NCI-H146 (cell line): ENCODE data around the gene FRMPD1.

Experiments used
- DNase-seq: peaks from one replicate; lab custom pipeline; 2025; lab: John Stamatoyannopoulos, UW

Gene FRMPD1

GRCh38 chr9:37635808-37636207 is 14.9 kb upstream of the FRMPD1 start:
- no peak for DNase-seq

GRCh38 chr9:37636511-37637448 is 14.0 kb upstream of the FRMPD1 start:
- no peak for DNase-seq

- DNase-seq: no peak
These were observed 11.5 kb upstream of the FRMPD1 start for GRCh38 chr9:37639109-37639762.

GRCh38 chr9:37639841-37640240 is 10.9 kb upstream of the FRMPD1 start:
- no peak for DNase-seq

GRCh38 chr9:37640246-37640645 is 10.5 kb upstream of the FRMPD1 start:
- DNase-seq: no peak

GRCh38 chr9:37641331-37641730 is 9.4 kb upstream of the FRMPD1 start:
- no peak for DNase-seq

- DNase-seq: no peak
These were observed 7.5 kb upstream of the FRMPD1 start for GRCh38 chr9:37643214-37643613.

GRCh38 chr9:37645903-37646506 is 4.7 kb upstream of the FRMPD1 start:
- no peak for DNase-seq

GRCh38 chr9:37650299-37650872 is 368 bp upstream of the FRMPD1 start:
- no peak for DNase-seq

- no peak for DNase-seq
These were observed 1.5 kb downstream of the FRMPD1 start for GRCh38 chr9:37652261-37652660.

GRCh38 chr9:37653385-37653784 is 2.6 kb downstream of the FRMPD1 start:
- DNase-seq: no peak

GRCh38 chr9:37656936-37657335 is 6.2 kb downstream of the FRMPD1 start:
- DNase-seq: no peak

GRCh38 chr9:37660691-37661090 is 9.9 kb downstream of the FRMPD1 start:
- no peak for DNase-seq

- no peak for DNase-seq
These were observed 13.2 kb downstream of the FRMPD1 start for GRCh38 chr9:37663926-37664325.

GRCh38 chr9:37667706-37668105 is 17.0 kb downstream of the FRMPD1 start:
- DNase-seq: no peak

GRCh38 chr9:37668116-37668601 is 17.4 kb downstream of the FRMPD1 start:
- no peak for DNase-seq

GRCh38 chr9:37669232-37669631 is 18.5 kb downstream of the FRMPD1 start:
- no peak for DNase-seq

- DNase-seq: peak; percentile 65
These were observed 24.9 kb downstream of the FRMPD1 start for GRCh38 chr9:37675661-37676060.

- peak; percentile 86 for DNase-seq
These were observed 25.7 kb downstream of the FRMPD1 start for GRCh38 chr9:37676411-37676830.

GRCh38 chr9:37677435-37677834 is 26.7 kb downstream of the FRMPD1 start:
- no peak for DNase-seq

GRCh38 chr9:37678789-37679273 is 28.1 kb downstream of the FRMPD1 start:
- peak; percentile 23 for DNase-seq
